ENCODE results near the gene PPP1CC.

- TF ChIP-seq POLR2A (IDR thresholded peaks at IDR 0.05; ENCODE audit: low read length) (no peak), GATA1 (IDR thresholded peaks at IDR 0.05; ENCODE audit: low read depth, low read length) (no peak)
Observed at GRCh38 chr12:110728628-110729027, 14.1 kb downstream of the PPP1CC start.
